VCaP (cell line): ENCODE data around the gene HDAC4.
A peak's percentile ranks its signal among the peaks of the same experiment; 100 is the strongest.

Experiments
- H3K27ac ChIP-seq: fragments of 450-650 bp; 2 replicates; pipeline ENCODE4 v1.5.1; 2017
- CTCF ChIP-seq: fragments of 450-650 bp; conservative IDR thresholded peaks from 2 replicates; pipeline ENCODE4 v1.5.1; 2017; ENCODE audit warnings: mild to moderate bottlenecking, moderate library complexity

The HDAC4 gene

DNA sequence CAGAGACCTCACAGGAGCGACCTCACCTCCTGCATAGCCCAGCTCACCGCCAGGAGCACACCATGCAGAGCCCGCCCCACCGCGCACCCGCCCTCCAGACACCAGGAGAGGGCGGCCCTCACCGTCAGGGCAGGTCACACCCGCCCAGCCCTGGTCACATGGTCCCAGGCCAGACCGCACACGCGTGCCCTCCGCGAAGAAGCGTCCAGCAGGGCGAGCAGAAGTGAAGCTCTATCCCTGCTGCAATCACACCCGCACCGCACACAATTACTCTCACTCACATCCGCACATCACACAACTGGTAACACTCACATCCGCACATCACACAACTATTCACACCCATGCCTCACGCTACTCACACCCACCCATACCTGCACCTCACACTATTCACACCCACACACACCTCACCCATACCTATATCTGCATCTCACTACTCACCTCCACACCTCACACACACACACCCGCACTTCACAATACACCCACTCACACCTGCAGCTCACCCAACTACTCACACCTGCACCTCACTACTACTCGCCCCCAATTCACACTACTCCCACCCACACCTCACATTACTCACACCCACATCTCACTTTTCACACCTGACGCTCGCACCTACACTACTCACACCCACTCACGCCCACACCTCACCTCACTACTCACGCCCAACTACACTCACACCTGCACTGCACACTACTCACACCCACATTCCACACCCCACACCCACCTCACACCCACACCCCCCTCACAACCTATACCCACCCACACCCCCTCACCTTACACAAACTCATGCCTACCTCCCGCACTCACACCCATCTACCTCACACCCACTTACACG, 242.0 kb downstream of the HDAC4 start:
- TF ChIP-seq CTCF, result no peak

GRCh38 chr2:239157771-239158170, 243.0 kb downstream of the HDAC4 start:
- peak overlapping the region; percentile 65 for H3K27ac ChIP-seq
- TF ChIP-seq CTCF, result no peak

More for the DNA sequence above, 242.0 kb downstream of the HDAC4 start:
- H3K27ac ChIP-seq, result peak overlapping the region; percentile 65

DNA sequence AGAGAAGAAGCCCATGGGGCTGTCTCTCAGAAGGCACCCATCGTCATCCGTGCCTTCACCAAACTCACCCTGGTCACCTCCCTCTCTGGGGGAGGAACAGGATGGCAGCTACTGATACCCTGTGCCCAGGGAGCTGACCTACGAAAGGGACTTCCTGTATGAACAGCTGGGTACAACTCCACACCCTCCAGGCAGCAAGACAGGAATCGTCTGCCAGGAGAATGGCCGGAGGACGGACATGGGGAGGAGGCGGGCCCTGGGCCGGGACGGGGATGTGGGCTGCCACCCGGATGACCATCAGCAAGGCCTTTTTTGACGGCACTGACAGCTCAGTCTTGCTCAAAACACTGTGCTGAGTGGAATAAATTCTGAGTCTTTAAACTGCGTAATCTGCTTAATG, 243.6 kb downstream of the HDAC4 start:
- no peak for TF ChIP-seq CTCF
- peak overlapping the region; percentile 65 for H3K27ac ChIP-seq

DNA sequence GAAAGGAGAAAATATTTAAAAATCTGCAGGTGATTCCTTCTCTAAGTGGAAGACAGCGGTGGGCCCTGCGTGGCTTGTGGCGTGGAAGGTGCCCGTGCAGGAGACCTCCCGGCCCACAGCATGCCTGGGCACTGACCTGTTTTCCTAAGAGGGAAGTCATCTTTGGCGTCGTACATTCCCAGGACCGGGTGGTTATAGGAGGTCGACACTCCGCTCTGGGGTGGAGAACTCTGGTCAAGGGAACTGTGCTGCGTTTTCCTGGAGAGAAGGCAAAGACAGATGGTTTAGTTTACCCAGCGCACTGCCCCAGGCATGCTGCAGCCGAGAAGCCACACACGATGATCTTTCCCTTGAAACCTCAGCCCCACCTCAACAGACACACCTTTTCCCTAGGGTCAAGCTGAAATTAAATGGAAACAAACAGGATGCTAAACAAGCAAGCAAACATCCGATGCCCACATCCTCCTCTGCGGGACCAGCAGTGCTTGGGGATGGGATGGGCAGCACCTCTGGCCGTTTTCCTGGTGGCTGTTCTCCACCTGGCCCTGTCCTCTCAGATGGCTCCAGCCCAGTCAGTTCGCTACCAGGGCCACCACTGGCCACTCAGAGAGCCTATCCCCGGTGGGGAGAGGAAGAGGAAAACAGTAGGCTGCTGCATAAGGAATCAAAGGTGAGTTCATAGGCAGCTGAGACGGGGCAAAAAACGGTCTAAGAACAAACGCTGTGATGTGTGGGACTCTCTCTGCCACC, 244.1 kb downstream of the HDAC4 start:
- no peak for TF ChIP-seq CTCF
- peak overlapping the region; percentile 65 for H3K27ac ChIP-seq

GRCh38 chr2:239155806-239156480, 244.9 kb downstream of the HDAC4 start:
- H3K27ac ChIP-seq, result no peak overlapping the region
- no peak for TF ChIP-seq CTCF

DNA sequence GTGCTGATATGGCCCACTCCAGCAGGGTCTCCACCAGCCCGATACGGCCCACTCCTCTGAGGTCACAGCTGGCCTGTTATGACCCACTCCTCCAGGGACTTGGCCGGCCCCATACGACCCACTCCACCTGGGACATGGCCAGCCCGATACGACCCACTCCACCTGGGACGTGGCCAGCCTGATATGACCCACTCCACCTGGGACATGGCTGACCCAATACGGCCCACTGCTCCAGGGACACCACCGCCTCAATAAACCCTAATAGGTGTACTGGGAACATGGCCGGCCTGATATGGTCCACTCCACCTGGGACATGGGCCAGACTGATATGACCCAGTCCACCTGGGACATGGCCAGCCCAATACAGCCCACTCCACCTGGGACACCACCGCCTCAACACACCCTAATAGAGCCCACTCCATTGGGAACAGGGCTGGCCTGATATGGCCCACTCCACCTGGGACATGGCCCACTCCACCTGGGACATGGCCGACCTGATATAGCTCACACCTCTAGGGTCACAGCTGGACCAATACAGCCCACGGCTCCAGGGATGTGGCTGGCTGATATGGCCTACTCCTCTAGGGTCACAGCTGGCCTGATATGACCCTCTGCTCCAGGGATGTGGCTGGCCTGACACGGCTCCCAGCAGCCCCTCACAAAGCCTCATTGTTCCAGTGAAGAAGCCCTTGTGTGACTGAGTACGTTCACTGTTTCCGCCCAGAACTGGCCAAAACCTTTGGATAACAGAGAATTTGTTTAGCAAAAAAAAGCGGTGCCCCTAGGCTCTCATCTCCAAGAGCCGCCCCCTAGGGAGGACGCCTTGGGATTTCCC, 245.6 kb downstream of the HDAC4 start:
- no peak overlapping the region for H3K27ac ChIP-seq
- no peak for TF ChIP-seq CTCF
